ENCODE data around the gene ERG28.

DNA sequence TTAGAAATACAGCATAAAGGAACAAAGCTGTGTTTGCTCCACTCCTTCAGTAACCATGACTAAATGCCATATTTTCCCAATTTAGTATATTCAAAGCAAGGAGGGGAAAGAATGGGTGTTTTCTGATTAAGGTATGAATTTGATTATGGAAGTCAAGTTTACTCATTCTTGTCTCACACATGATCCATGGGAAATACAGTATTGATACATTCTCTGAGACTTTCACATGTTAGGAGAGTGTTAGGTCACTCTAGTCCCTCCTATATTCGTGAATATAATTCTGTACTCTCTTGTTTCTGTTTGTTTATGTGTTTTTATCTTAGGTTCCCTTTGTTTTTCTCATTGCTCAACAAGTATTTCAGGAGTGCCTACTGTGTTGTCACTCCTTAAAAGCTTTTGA is 42.8 kb upstream of the ERG28 start:
- no peak for TF ChIP-seq CTCF (IDR thresholded peaks at IDR 0.05)
- TF ChIP-seq ZFX (IDR thresholded peaks at IDR 0.05; ENCODE audit: borderline replicate concordance) = no peak
